HG02623 (cell line): Measurements from ENCODE around the gene STK39.

Source experiments
- ATAC-seq: cut with Tn5 transposase; IDR thresholded peaks from one replicate; pipeline ENCODE4 v1.9.1; 2021; ENCODE audit warnings: moderate library complexity; ENCODE audit not compliant: unreplicated experiment

STK39 gene

GRCh38 chr2:168244318-168244717 lies 3.1 kb downstream of the STK39 start:
- no peak for ATAC-seq

DNA sequence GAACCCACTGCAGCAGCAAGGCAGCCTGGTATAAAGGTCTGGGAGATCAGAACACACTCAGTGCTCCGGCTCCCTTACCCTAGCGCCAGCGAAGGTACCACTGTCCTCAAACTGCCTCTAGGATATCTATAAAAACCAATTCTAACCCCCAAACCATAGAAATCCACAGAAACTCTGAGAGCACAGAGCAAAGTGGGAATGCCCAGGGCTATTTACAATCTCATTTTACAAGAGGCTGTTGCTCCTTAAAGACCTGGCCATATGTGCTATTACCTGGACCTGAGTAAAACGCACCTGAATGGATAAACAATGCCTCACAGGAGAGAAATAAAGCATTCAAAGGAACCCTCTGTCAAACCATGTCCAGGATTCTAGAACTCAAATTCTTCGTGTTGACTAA lies 4.3 kb downstream of the STK39 start:
- ATAC-seq = no peak

DNA sequence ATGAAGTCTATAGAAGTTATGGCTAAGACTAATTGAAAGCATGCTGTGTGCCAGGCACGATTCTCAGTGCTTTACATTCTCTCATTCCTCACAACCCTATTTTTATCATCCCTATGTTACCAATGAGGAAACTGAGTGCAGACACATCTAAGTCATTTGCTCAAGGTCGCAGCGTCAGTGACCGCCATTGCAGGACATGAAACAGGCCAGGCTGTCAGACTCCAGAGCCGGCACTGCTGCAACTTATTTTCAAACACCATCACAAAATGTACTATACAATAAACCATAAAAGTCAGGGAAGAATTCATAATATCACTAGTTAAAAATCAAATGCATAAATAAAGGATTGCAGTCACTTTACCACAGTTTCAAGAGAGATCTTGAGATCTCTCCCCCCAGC lies 5.6 kb downstream of the STK39 start:
- ATAC-seq = no peak

GRCh38 chr2:168241208-168241607 lies 6.2 kb downstream of the STK39 start:
- no peak for ATAC-seq

DNA sequence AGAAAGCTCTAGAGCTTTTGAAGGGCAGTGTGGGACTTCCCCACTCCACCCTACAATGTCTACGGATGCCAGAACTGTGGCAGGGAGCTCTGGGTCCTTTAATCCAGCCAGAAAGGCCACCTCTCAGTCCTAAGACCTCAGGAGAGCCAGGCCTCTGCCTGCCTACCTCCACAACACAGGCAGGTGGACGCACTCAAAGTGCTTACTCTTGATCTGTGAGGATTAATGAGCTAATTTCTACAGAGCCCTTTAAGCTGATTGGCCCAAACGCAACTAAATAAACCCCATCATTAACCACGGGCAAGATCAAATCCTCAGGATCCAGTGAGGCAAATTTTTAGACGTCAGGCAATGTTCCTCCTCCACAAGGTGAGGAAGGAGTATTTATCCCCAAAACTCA lies 8.1 kb downstream of the STK39 start:
- no peak for ATAC-seq

GRCh38 chr2:168237741-168238140 lies 9.7 kb downstream of the STK39 start:
- ATAC-seq = no peak

DNA sequence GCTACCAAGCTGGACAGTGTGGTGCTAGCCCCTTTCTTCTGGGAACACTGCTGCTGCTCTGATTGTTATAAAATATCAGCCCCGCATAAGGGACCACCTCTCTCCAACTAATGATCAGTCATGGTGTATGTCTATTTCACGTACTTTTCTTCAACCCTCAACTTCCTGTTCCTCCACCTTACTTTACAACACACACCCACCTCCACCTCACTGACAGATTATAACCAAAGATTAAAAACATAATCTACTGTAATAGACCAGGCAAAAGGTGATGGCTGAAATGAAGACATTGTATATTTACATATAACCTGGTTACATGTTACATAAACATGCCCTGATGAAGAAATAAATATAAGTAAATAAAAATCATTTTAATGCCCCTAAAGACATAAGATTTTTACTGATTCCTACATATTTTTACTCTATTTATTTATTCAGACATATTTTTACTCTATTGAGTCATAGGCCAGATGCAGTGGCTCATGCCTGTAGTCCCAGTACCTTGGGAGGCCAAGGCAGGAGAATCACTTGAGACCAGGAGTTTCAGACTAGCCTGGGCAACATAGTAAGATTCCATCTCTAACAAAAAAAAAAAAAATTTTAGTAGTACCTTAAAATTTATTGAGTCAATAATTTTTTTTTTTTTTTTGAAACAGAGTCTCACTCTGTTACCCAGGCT lies 12.8 kb downstream of the STK39 start:
- no peak for ATAC-seq

GRCh38 chr2:168233726-168234406 lies 13.5 kb downstream of the STK39 start:
- no peak for ATAC-seq

DNA sequence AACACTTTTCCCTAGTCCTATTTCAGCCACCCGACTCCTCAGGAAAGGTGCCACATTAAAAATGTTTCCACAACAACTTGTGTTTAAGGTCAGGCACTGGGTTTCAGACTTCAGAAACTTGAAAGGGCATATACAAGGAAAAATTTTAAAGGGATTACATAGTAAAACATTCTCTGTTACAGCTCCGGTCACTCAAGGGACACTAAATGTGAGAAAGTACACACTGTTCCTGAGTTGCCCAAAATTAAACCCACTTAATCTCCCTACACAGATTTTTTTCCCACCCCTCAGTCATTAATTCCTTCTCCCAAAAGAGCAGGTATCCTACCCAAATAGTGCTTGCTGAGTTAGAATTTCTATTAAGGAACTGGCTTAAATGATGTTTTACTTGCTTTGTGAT lies 14.2 kb downstream of the STK39 start:
- no peak for ATAC-seq

- ATAC-seq = no peak
These were observed 15.7 kb downstream of the STK39 start for GRCh38 chr2:168231609-168232241.

DNA sequence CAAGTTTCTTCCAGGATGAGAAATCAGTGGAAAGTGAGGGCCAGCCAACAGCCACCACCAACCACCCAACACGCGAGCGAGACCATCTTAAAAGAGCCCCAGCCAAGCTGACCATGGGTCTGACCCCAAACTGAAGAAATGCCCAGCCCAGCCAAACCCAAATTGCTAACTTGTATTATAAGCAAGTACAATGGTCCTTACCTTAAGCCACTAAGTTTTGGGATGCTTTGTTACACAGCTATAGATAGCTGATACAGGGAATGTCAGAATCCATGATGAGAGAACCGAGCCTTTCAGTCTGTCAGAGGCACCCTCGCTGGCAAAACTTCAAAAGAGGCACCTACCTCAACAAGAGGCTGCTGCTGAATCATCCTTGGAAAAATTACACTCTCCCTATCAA lies 17.0 kb downstream of the STK39 start:
- ATAC-seq = no peak

DNA sequence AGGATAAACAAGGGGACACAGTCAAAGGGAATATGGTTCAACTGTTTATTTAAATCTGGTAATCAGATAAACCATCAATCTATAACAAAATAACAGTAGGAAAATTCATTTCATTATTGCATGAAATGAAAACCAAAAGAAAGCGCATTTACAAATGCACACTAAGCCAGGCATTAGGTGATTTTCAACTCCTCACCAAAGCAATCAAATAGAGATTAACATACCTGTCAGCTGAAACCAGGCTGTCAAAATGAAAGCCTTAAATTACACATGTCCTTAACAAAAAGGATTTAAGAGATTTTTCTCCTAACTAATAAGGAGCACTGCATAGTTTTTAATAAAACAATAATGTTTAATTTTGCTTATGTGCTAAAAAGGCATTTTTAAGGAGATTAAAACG lies 23.0 kb downstream of the STK39 start:
- ATAC-seq = no peak

DNA sequence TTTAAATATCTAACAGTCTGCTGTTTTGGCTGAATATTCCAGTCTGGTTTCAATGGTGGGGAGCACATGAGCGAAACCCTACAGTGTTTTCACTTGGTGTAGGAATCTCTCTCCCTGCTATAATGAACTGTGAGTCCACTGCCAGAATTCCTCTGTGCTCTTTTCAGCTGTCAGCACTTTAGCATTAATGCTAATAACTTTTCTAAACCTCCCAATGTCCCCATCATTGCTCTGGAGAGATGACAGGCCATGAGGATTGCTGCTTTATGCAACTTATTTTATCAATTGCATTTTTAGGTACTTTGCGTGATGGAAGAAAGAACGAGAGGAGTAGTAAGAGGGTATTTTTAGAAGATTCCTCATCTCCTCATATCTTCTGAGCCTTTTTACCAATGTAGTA lies 25.3 kb downstream of the STK39 start:
- ATAC-seq = no peak

- no peak for ATAC-seq
These were observed 26.2 kb downstream of the STK39 start for GRCh38 chr2:168220965-168221819.

DNA sequence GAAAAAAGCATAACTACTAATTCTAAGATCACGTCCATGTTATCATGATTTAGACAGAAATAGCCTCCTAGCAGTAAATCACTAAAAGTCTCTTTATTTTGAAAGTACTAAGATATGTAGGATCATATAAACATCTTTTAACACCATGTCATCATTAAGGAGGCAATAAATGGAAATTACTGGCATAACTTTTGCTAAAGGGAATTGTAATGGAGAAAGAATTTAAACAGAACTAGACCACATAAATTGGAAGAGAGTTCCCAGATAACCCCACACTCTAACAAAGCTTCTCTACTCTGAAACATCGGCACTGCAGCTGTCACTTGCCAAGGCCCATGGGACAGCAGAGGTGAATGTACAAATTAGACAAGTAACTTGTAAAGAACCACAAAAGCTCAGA lies 29.5 kb downstream of the STK39 start:
- ATAC-seq = no peak

GRCh38 chr2:168216351-168217005 lies 30.9 kb downstream of the STK39 start:
- no peak for ATAC-seq

- no peak for ATAC-seq
These were observed 31.6 kb downstream of the STK39 start for GRCh38 chr2:168215813-168216212.

DNA sequence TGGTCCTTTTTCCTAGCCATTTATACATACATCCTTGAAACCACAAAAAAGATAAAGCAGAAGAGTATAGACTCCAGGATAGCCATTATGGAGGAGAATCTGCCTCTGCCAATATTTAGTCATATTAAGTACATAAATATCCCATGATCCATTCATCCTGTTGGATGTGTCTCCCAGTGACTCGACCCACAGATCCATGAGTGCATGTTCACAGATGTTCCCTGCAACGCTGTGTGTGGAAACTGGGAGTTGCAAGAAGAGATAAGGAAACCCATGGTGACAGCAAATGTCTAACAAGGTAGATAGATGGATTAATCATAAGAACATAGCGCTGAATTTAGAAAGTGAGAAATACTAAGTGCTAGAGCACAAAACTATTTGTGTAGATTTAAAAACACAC lies 34.5 kb downstream of the STK39 start:
- ATAC-seq = no peak

GRCh38 chr2:168212167-168212566 lies 35.2 kb downstream of the STK39 start:
- no peak for ATAC-seq

- ATAC-seq = no peak
These were observed 35.7 kb downstream of the STK39 start for GRCh38 chr2:168211664-168212163.
